Neural crest cell (in vitro differentiated cells): ENCODE results near the gene NHERF1. TPM values are rescaled to one million over a fixed set of nuclear protein-coding genes. Genes with fewer than 3 reads are reported as not detected.

Experiments
- DNase-seq: peaks from one replicate; pipeline ENCODE4 v3.0.0; 2021; ENCODE audit warnings: low read depth, mixed read lengths, low spot score
- H3K27ac Mint-ChIP-seq: one replicate; pipeline ENCODE4 v1.8.0; 2021; ENCODE audit warnings: mild to moderate bottlenecking, mixed read lengths; ENCODE audit not compliant: unreplicated experiment
- H3K27me3 Mint-ChIP-seq: 2 replicates; pipeline ENCODE4 v1.8.0; 2021; ENCODE audit warnings: low read depth, mild to moderate bottlenecking, mixed read lengths
- H3K36me3 Mint-ChIP-seq: 2 replicates; pipeline ENCODE4 v1.8.0; 2021; ENCODE audit warnings: low read depth, mild to moderate bottlenecking, mixed read lengths
- H3K4me1 Mint-ChIP-seq: 2 replicates; pipeline ENCODE4 v1.8.0; 2021; ENCODE audit warnings: mixed read lengths
- H3K4me3 Mint-ChIP-seq: one replicate; pipeline ENCODE4 v1.8.0; 2021; ENCODE audit warnings: mild to moderate bottlenecking, mixed read lengths
- H3K9me3 Mint-ChIP-seq: 2 replicates; pipeline ENCODE4 v1.8.0; 2021; ENCODE audit warnings: mixed read lengths
- total RNA-seq: library from RNA; stranded (reverse); gene quantifications from 2 replicates; pipeline ENCODE4 v1.2.1, GENCODE V29; 2021
- TF ChIP-seq, protein P1 (sequence below): fragments of 200-600 bp; sonication (generic); conservative IDR thresholded peaks from 2 replicates; pipeline ENCODE4 v1.5.0; 2021; ENCODE audit warnings: antibody characterized with exemption, mild to moderate bottlenecking

Gene NHERF1
- total RNA-seq, 1 donor from 2014 or later: 51.7 TPM

DNA sequence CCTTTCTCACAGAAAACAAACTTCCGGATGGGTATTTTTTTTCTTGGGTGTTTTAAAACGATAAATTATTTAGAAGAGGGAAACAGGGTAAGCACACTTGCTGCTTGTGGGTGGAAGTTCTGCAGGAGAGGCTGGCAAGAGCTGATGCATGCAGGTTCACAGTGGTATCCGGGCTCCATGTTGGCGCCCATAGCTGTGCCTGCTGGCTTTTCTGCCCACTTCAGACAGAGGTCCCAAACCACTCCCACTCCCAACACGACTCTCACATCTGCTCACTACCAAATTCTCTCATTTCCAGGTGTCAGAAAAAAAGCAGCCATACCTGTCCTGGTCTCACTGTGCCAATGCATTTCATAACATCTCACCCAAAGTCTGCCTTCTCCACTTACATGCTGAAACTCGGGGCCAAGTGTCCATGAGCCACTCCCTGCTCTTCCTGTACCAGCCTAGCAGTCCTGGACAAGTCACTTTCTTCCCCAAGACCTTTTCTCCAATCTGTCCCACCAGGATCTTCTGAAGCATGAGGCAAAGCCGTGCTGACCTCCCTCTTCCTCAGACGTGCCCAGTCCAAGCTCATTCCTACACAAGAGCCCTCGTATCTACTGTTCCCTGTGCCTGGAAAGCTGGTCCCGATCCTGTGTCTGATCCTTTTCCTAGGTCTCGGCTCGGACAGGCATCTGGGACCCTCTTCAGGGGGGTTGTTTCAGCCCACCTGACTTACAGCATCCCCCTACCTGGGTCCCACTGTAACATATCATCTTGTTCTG is 37.2 kb upstream of the NHERF1 start:
- DNase-seq: no peak
- peaks cover 42% of the 10 kb centered on the region for H3K27me3 Mint-ChIP-seq
- H3K4me3 Mint-ChIP-seq: no peak overlapping the region
- no peaks in the 10 kb centered on the region for H3K36me3 Mint-ChIP-seq
- H3K27ac Mint-ChIP-seq: no peak overlapping the region
- no peaks in the 10 kb centered on the region for H3K4me1 Mint-ChIP-seq
- H3K9me3 Mint-ChIP-seq: no peaks in the 10 kb centered on the region
- TF ChIP-seq, protein P1, sequence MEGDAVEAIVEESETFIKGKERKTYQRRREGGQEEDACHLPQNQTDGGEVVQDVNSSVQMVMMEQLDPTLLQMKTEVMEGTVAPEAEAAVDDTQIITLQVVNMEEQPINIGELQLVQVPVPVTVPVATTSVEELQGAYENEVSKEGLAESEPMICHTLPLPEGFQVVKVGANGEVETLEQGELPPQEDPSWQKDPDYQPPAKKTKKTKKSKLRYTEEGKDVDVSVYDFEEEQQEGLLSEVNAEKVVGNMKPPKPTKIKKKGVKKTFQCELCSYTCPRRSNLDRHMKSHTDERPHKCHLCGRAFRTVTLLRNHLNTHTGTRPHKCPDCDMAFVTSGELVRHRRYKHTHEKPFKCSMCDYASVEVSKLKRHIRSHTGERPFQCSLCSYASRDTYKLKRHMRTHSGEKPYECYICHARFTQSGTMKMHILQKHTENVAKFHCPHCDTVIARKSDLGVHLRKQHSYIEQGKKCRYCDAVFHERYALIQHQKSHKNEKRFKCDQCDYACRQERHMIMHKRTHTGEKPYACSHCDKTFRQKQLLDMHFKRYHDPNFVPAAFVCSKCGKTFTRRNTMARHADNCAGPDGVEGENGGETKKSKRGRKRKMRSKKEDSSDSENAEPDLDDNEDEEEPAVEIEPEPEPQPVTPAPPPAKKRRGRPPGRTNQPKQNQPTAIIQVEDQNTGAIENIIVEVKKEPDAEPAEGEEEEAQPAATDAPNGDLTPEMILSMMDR: no peak

DNA sequence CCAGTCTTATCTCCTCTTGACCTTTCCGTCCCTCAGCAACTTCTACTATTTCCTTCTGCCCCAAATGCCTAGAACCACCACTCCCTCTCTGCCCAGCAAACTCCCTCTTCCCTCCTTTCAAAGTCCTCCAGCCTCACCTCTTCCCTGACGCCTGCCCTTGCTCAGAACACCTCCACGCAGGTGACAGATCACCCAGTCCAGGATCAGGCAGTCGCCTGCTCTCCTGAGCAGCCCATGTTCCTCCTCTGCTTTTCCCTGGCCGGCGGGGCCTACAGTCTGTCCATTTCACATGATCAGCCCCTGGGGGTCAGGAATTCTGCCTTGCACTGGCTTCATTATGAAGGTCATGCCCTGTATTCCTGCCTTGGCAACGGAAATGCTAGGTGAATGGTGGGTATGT is 36.1 kb upstream of the NHERF1 start:
- Mint-ChIP-seq H3K36me3 (no peaks in the 10 kb centered on the region), H3K4me1 (no peaks in the 10 kb centered on the region), H3K9me3 (no peaks in the 10 kb centered on the region), H3K27me3 (peaks cover 33% of the 10 kb centered on the region), H3K27ac (no peak overlapping the region), H3K4me3 (no peak overlapping the region)
- no peak for DNase-seq
- TF ChIP-seq, protein P1: no peak

DNA sequence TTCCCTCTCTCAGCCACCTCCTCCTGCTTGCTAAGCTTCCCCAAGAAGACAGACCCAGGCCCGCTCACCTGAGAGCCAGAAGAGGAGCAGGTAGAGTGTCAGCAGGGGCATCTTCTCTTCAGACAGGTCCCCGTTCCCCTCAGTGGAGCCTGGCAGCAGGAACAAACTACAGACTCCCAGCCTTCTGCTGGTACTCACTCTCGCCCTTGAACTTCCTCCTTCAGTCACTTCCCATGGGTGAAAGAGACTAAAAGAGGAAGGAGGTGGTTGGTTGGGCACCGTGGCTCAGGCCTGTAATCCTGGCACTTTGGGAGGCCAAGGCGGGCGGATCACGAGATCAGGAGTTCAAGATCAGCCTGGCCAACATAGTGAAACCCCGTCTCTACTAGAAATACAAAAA is 35.7 kb upstream of the NHERF1 start, which contains the start of gene CD300LF:
Gene CD300LF, minus strand, starts transcription at position 168 of the 400 bp plus-strand sequence. Its CDS starts 57 bp downstream, at position 111.
- H3K36me3 Mint-ChIP-seq: no peaks in the 10 kb centered on the region
- TF ChIP-seq, protein P1: no peak
- no peak within 1 kb of the TSS for H3K4me3 Mint-ChIP-seq
- H3K4me1 Mint-ChIP-seq: no peaks in the 10 kb centered on the region
- H3K27me3 Mint-ChIP-seq: peaks cover 33% of the 10 kb centered on the region
- H3K9me3 Mint-ChIP-seq: no peaks in the 10 kb centered on the region
- H3K27ac Mint-ChIP-seq: no peak within 1 kb of the TSS
- DNase-seq: no peak

DNA sequence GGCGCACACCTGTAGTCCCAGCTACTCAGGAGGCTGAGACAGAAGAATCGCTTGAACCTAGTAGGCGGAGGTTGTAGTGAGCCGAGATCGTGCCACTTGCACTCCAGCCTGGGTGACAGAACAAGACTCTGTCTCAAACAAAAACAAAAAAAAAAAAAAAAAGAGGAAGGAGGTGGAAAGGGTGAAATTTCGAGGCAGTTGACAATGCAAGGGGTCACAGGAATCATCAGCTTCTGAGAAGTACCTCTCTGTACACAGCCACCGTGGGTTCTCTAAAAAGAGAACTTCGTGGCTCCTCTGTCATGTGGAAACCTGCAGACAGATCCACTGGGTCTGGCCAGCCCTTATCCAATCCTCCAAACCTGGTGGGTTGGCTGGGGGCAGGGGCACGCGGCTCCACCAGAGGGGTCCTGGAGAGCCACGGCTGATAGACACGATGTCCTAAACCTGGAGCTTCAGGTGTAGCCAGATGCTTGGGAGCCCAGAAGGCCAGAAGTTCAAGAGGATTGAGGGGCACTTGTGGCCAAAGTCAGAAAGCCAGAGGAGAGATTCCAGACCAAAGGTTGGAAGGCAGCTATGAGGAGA is 35.2 kb upstream of the NHERF1 start:
- DNase-seq: no peak
- H3K9me3 Mint-ChIP-seq: no peaks in the 10 kb centered on the region
- TF ChIP-seq, protein P1: no peak
- no peaks in the 10 kb centered on the region for H3K36me3 Mint-ChIP-seq
- H3K4me1 Mint-ChIP-seq: no peaks in the 10 kb centered on the region
- H3K27me3 Mint-ChIP-seq: peaks cover 31% of the 10 kb centered on the region
- no peak overlapping the region for H3K27ac Mint-ChIP-seq
- no peak overlapping the region for H3K4me3 Mint-ChIP-seq

DNA sequence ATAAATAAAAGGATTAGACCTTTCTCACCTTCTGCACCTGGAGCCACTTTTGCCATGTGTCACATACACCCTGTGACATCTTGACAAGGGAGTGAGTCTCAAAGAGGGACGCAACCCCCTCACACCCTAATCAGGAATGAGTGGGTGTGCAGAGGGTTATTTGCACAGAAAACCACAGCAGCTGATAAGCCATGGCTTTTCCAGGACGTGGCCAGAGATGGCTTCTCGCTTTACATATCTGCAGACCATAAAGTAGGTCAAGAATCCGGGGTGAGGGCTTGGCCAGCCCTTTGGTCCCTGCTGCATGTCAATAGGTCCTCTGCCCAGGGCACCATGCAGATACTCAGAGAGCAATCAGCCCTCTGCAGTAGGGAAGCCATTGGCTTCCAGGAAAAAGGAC is 33.3 kb upstream of the NHERF1 start:
- no peak overlapping the region for H3K27ac Mint-ChIP-seq
- no peak overlapping the region for H3K4me3 Mint-ChIP-seq
- TF ChIP-seq, protein P1: no peak
- peaks cover 34% of the 10 kb centered on the region for H3K27me3 Mint-ChIP-seq
- H3K36me3 Mint-ChIP-seq: no peaks in the 10 kb centered on the region
- H3K9me3 Mint-ChIP-seq: no peaks in the 10 kb centered on the region
- DNase-seq: no peak
- no peaks in the 10 kb centered on the region for H3K4me1 Mint-ChIP-seq
